Testis (tissue), 3 donors: ENCODE data around the gene WNK2. TPM values are rescaled to one million over a fixed set of nuclear protein-coding genes. Genes with fewer than 3 reads are reported as not detected.

Experiments used
- DNase-seq: peaks from one replicate; pipeline ENCODE4 v3.0.0-alpha.2; 2019
- H3K27ac ChIP-seq, 2 donors: fragments of 200-600 bp; sonication (generic); one replicate each; pipeline ENCODE4 v1.5.1; 2019
- H3K27me3 ChIP-seq: fragments of 200-600 bp; sonication (generic); one replicate; pipeline ENCODE4 v1.5.1; 2019
- H3K36me3 ChIP-seq: fragments of 200-600 bp; sonication (generic); one replicate; pipeline ENCODE4 v1.5.1; 2017; ENCODE audit warnings: low read depth; ENCODE audit errors: missing control alignments
- H3K4me1 ChIP-seq: fragments of 200-600 bp; sonication (generic); one replicate; pipeline ENCODE4 v1.5.1; 2019
- H3K4me3 ChIP-seq, 2 donors: fragments of 200-600 bp; sonication (generic); one replicate each; pipeline ENCODE4 v1.5.1; 2017 to 2019
- H3K9me3 ChIP-seq: fragments of 200-600 bp; sonication (generic); one replicate; pipeline ENCODE4 v1.5.1; 2017
- CTCF ChIP-seq, 3 experiments: fragments of 450-650 bp in 2 of 3; fragments of 200-600 bp in 1 of 3; sonication (generic) in 1 of 3; IDR thresholded peaks; one replicate each; pipeline ENCODE4 v1.5.1; 2016 to 2019; ENCODE audit warnings: antibody characterized with exemption in 3 of 3, mild to moderate bottlenecking in 2 of 3, moderate library complexity in 1 of 3
- POLR2A ChIP-seq: fragments of 450-650 bp; IDR thresholded peaks from one replicate; pipeline ENCODE4 v1.6.1; 2017; ENCODE audit warnings: antibody characterized with exemption, mild to moderate bottlenecking, moderate library complexity
- WGBS, 2 donors: methylation state at CpG; one replicate each; pipeline ENCODE4 v1.1.5; 2018; 5-methylcytosine and 5-hydroxymethylcytosine counted together
- intact Hi-C: fragments of 100-400 bp; cut with DNase I; formaldehyde crosslinking; loops from one replicate; pipeline ENCODE4 v1.15.1; 2023; ENCODE audit warnings: low total_unique reads
- polyA plus RNA-seq: library from polyadenylated mRNA; stranded (reverse); fragments of 350-450 nt; fragmentation: Illumina TruSeq; extraction: RNeasy Lipid Tissue Mini Kit (QIAGEN cat#74804); gene quantifications from one replicate; pipeline ENCODE4 v1.2.3, GENCODE V29; 2014; ENCODE audit warnings: low read depth, low replicate concordance; ENCODE audit not compliant: insufficient read depth
- total RNA-seq, 2 donors: library from RNA; depleted of rRNA; stranded (reverse); fragments of >200 nt; gene quantifications; one replicate each; pipeline ENCODE4 v1.2.3, GENCODE V29; 2016

WNK2 gene
- total and polyA plus RNA-seq, 3 donors from 2014 or later: 29.0 to 91.1 (median 50.5) TPM

DNA sequence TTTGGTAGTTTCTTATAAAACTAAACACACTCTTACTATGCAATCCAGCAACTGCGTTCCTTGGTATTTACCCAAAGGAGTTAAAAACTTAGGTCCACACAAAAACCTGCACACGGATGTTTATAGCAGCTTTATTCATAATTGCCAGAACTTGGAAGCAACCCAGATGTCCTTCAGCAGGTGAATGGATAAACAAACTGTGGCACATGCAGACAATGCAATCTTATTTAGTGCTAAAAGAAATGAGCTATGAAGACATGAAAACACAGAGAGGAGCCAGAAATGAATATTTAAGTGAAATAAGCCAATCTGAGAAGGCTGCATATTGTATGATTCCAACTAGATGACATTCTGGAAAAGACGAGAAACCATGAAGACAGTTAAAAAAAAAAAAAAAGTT is 10.7 kb downstream of the WNK2 start:
- no peak overlapping the region for H3K27ac ChIP-seq
- DNase-seq: no peak
- intact Hi-C loops: no loop called here
- TF ChIP-seq CTCF (IDR thresholded peaks at IDR 0.05) (no peak), POLR2A (no peak)
- no peak overlapping the region for H3K4me3 ChIP-seq
- 79 to 83% methylated on average over 3 of the region's 3 CpGs for WGBS, 2 donors
- no peaks in the 10 kb centered on the region for H3K4me1 ChIP-seq
- no peaks in the 10 kb centered on the region for H3K27me3 ChIP-seq
- H3K36me3 ChIP-seq: no peaks in the 10 kb centered on the region
- H3K9me3 ChIP-seq: no peaks in the 10 kb centered on the region

DNA sequence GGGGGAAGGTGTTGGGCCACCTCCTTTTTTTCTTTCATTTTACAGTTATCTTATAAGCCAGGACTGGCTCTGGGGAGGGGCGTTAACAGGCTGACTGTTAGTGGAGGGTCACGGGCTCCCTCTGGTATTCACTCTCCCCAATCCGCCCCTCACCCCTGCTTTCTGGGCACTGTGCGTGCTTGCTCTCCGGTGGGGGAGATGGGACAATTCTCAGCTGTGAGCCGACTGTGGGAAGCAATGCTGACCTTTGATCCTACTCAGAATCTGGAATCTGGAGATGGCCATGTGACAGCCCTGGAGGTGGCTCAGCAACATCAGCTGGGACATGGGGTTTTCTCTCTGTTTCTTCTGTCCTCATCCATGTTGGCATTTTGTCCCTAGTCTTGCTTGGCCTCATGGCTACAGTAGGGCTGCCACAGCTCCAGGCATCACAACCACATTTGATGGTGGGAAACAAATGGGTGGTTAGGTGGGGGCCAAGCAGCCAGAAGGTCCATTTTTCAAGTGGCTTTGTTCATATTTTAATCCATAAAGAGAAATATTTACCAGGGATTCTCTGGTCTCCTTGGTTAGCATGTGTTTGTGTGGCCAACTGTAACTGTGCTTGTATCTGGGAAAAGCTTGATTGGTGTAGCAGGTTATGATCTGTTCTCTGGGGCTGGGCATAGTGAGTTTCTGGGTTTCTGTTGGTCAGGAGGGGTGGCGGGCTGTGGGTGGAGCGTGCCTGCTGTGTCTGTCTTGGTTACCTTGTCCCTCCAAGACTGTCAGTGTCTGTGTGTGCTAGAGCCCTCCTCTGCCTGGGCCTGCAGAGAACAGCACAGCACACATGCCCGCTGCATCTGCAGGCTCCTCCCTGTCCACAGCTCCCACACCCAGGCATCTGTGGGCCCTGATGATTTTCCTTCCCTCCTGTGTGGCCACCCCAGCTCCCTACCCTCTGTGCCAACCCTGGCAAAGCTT is 12.4 kb downstream of the WNK2 start:
- H3K27ac ChIP-seq: no peak overlapping the region
- no peaks in the 10 kb centered on the region for H3K27me3 ChIP-seq
- H3K36me3 ChIP-seq: no peaks in the 10 kb centered on the region
- no peak overlapping the region for H3K4me3 ChIP-seq
- H3K4me1 ChIP-seq: peaks cover 6% of the 10 kb centered on the region
- DNase-seq: no peak
- 86 to 88% methylated on average over 9 of the region's 9 CpGs for WGBS, 2 donors
- intact Hi-C loops: no loop called here
- TF ChIP-seq CTCF (IDR thresholded peaks at IDR 0.05) (no peak), POLR2A (no peak)
- no peaks in the 10 kb centered on the region for H3K9me3 ChIP-seq

- peaks cover 12% of the 10 kb centered on the region for H3K4me1 ChIP-seq
- 86 to 89% methylated on average over 5 to 9 of the region's 9 CpGs for WGBS, 2 donors
- intact Hi-C loops: no loop called here
These were observed 13.7 kb downstream of the WNK2 start for GRCh38 chr9:93197670-93198069.

GRCh38 chr9:93198117-93198837 is 14.3 kb downstream of the WNK2 start:
- peaks cover 12% of the 10 kb centered on the region for H3K4me1 ChIP-seq
- H3K4me3 ChIP-seq: no peak overlapping the region
- intact Hi-C loops: no loop called here
- H3K9me3 ChIP-seq: no peaks in the 10 kb centered on the region
- no peak for DNase-seq
- TF ChIP-seq CTCF (IDR thresholded peaks at IDR 0.05): no peak
- TF ChIP-seq POLR2A: no peak
- WGBS, 2 donors: 78 to 91% methylated on average over 2 to 10 of the region's 10 CpGs
- H3K27me3 ChIP-seq: no peaks in the 10 kb centered on the region
- no peak overlapping the region for H3K27ac ChIP-seq
- H3K36me3 ChIP-seq: no peaks in the 10 kb centered on the region

More at GRCh38 chr9:93197670-93198069, 13.7 kb downstream of the WNK2 start:
- H3K27ac ChIP-seq: no peak overlapping the region
- DNase-seq: no peak
- H3K27me3 ChIP-seq: no peaks in the 10 kb centered on the region
- no peaks in the 10 kb centered on the region for H3K9me3 ChIP-seq
- TF ChIP-seq POLR2A: no peak
- no peak for TF ChIP-seq CTCF (IDR thresholded peaks at IDR 0.05)
- no peaks in the 10 kb centered on the region for H3K36me3 ChIP-seq
- H3K4me3 ChIP-seq: no peak overlapping the region
